ENCODE measurements around the gene WDR47. TPM values are rescaled to one million over a fixed set of nuclear protein-coding genes. Genes with fewer than 3 reads are reported as not detected.
"Not testable (repeated sequence)": the region's sequence is repeated elsewhere in the genome, so short reads cannot be mapped to it uniquely, and the experiment has no call there.

Gene WDR47
- total RNA-seq, 1 experiment from 2014 or later: 6.6 TPM

DNA sequence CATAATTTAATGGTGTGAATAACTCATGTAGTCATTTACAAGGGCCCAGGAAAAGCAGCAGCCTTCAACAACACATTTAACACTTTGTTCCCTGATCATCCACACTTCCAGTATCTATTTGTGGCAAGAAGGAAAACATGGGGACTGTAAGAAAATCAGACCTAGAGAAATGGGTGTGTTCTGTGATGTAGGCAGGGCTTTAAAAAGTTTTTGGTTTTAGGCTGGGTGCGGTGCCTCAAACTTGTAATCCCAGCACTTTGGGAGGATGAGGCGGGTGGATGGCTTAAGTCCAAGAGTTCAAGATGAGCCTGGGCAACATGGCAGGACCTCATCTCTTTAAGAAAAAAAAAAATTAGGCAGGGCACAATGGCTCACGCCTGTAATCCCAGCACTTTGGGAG is 14.2 kb upstream of the WDR47 start:
- TF ChIP-seq, protein P1, sequence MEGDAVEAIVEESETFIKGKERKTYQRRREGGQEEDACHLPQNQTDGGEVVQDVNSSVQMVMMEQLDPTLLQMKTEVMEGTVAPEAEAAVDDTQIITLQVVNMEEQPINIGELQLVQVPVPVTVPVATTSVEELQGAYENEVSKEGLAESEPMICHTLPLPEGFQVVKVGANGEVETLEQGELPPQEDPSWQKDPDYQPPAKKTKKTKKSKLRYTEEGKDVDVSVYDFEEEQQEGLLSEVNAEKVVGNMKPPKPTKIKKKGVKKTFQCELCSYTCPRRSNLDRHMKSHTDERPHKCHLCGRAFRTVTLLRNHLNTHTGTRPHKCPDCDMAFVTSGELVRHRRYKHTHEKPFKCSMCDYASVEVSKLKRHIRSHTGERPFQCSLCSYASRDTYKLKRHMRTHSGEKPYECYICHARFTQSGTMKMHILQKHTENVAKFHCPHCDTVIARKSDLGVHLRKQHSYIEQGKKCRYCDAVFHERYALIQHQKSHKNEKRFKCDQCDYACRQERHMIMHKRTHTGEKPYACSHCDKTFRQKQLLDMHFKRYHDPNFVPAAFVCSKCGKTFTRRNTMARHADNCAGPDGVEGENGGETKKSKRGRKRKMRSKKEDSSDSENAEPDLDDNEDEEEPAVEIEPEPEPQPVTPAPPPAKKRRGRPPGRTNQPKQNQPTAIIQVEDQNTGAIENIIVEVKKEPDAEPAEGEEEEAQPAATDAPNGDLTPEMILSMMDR (conservative IDR thresholded peaks at IDR 0.05): no peak
- Mint-ChIP-seq H3K4me1 (no peaks in the 10 kb centered on the region), H3K36me3 (ENCODE audit: insufficient read depth in 1 of 3, low read depth in 3 of 3) (no peaks in the 10 kb centered on the region), H3K27ac (no peak overlapping the region), H3K27me3 (ENCODE audit: low read depth) (no peaks in the 10 kb centered on the region), H3K9me3 (peaks cover 4 to 5% of the 10 kb centered on the region in 2 experiments; a peak in 4 of 5 replicates), H3K4me3 (no peak overlapping the region)
- no peak overlapping the region for H2BK12ac ChIP-seq (ENCODE audit: insufficient read length, low read depth, low read length)
- H3K9me3 ChIP-seq (ENCODE audit: control insufficient read depth, low read depth, low read length): no peaks in the 10 kb centered on the region
- no peak overlapping the region for H2BK20ac ChIP-seq (ENCODE audit: low read depth, low read length, poor library complexity, severe bottlenecking)
- no peak overlapping the region for H3K23ac ChIP-seq (ENCODE audit: insufficient read length, low read depth, low read length)
- H4K91ac ChIP-seq (ENCODE audit: insufficient read length, low read depth, low read length): no peak overlapping the region
- no peak overlapping the region for H4K8ac ChIP-seq (replicated peaks; ENCODE audit: insufficient read length, low read depth, low read length)
- no peaks in the 10 kb centered on the region for H3K79me2 ChIP-seq (ENCODE audit: insufficient read depth, low read length)
- no peak overlapping the region for H2AK5ac ChIP-seq (ENCODE audit: insufficient read length, low read length)
- H3K4me1 ChIP-seq (ENCODE audit: insufficient read depth, low read length): no peaks in the 10 kb centered on the region
- H2BK5ac ChIP-seq (ENCODE audit: insufficient read length, low read length): no peak overlapping the region
- H3K27ac ChIP-seq (ENCODE audit: insufficient read length, low read depth, low read length): no peak overlapping the region
- no peaks in the 10 kb centered on the region for H3K23me2 ChIP-seq (ENCODE audit: insufficient read length, low read depth, low read length, poor library complexity, severe bottlenecking)
- H4K20me1 ChIP-seq (ENCODE audit: control insufficient read depth, insufficient read depth, insufficient read length): no peaks in the 10 kb centered on the region
- no peak overlapping the region for H3K14ac ChIP-seq (ENCODE audit: insufficient read depth, low read length)
- no peak overlapping the region for H3K4ac ChIP-seq (ENCODE audit: low read depth, low read length)
- no peak overlapping the region for H3K4me2 ChIP-seq (ENCODE audit: insufficient read depth, insufficient read length, low read length)
- H3K9ac ChIP-seq (ENCODE audit: extremely low read depth, insufficient read length, low read length): no peak overlapping the region
- no peak overlapping the region for H2AFZ ChIP-seq (ENCODE audit: low read length)
- H3K79me1 ChIP-seq (ENCODE audit: insufficient read depth, low read depth, low read length, poor library complexity, severe bottlenecking): no peaks in the 10 kb centered on the region
- H4K5ac ChIP-seq (ENCODE audit: insufficient read length, low read depth, low read length): no peak overlapping the region
- no peak overlapping the region for H2BK120ac ChIP-seq (ENCODE audit: low read depth, low read length, poor library complexity, severe bottlenecking)
- no peak for DNase-seq
- H2BK15ac ChIP-seq (ENCODE audit: low read depth, low read length): no peak overlapping the region
- H3K27me3 ChIP-seq (ENCODE audit: insufficient read depth, low read length): no peaks in the 10 kb centered on the region
- no peak overlapping the region for H3K18ac ChIP-seq (ENCODE audit: insufficient read length, low read depth, low read length)
- no peak overlapping the region for H3T11ph ChIP-seq (ENCODE audit: low read length)
- no CpG with 5 or more reads among the region's 3 CpGs for WGBS (ENCODE audit: extremely low coverage, insufficient read length, low lambda C conversion rate)
- H3K56ac ChIP-seq (ENCODE audit: insufficient read length, low read depth, low read length): no peak overlapping the region

DNA sequence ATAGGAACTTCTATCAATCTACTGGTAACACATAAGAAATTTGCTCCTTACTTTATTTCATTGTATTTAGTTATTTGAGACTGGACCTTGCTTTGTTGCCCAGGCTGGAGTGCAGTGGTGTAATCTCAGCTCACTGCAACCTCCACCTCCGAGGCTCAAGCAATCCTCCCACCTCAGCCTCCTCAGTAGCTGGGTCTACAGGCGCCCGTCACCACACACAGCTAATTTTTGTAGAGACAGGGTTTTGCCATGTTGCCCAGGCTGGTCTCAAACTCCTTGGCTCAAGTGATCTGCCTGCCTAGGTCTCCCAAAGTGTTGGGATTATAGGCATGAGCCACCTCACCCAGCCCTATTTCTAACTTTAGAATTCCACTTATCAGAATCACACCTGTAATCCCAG is 10.2 kb upstream of the WDR47 start:
- not testable (repeated sequence) for DNase-seq, H3K4me3 Mint-ChIP-seq
- no CpG with 5 or more reads among the region's 3 CpGs for WGBS (ENCODE audit: extremely low coverage, insufficient read length, low lambda C conversion rate)

More for the DNA sequence above, 10.2 kb upstream of the WDR47 start:
- not testable (repeated sequence) for H2BK5ac ChIP-seq (ENCODE audit: insufficient read length, low read length); H3K4me1 ChIP-seq (ENCODE audit: insufficient read depth, low read length); H3K4me1 Mint-ChIP-seq; H2BK20ac ChIP-seq (ENCODE audit: low read depth, low read length, poor library complexity, severe bottlenecking); H3K9ac ChIP-seq (ENCODE audit: extremely low read depth, insufficient read length, low read length); H4K8ac ChIP-seq (replicated peaks; ENCODE audit: insufficient read length, low read depth, low read length); H3K14ac ChIP-seq (ENCODE audit: insufficient read depth, low read length); H3K27ac ChIP-seq (ENCODE audit: insufficient read length, low read depth, low read length); H2BK120ac ChIP-seq (ENCODE audit: low read depth, low read length, poor library complexity, severe bottlenecking); H3K4me2 ChIP-seq (ENCODE audit: insufficient read depth, insufficient read length, low read length); H3K79me1 ChIP-seq (ENCODE audit: insufficient read depth, low read depth, low read length, poor library complexity, severe bottlenecking); H3K56ac ChIP-seq (ENCODE audit: insufficient read length, low read depth, low read length); H3K79me2 ChIP-seq (ENCODE audit: insufficient read depth, low read length); H3K4ac ChIP-seq (ENCODE audit: low read depth, low read length); H3K9me3 ChIP-seq (ENCODE audit: control insufficient read depth, low read depth, low read length); H3K36me3 Mint-ChIP-seq (ENCODE audit: insufficient read depth in 1 of 3, low read depth in 3 of 3); H3K18ac ChIP-seq (ENCODE audit: insufficient read length, low read depth, low read length); H4K91ac ChIP-seq (ENCODE audit: insufficient read length, low read depth, low read length); H3K27me3 ChIP-seq (ENCODE audit: insufficient read depth, low read length); H4K20me1 ChIP-seq (ENCODE audit: control insufficient read depth, insufficient read depth, insufficient read length); H3T11ph ChIP-seq (ENCODE audit: low read length); H2BK15ac ChIP-seq (ENCODE audit: low read depth, low read length); H2AK5ac ChIP-seq (ENCODE audit: insufficient read length, low read length); H3K9me3 Mint-ChIP-seq; H3K23me2 ChIP-seq (ENCODE audit: insufficient read length, low read depth, low read length, poor library complexity, severe bottlenecking); H3K27me3 Mint-ChIP-seq (ENCODE audit: low read depth); H4K5ac ChIP-seq (ENCODE audit: insufficient read length, low read depth, low read length); H2AFZ ChIP-seq (ENCODE audit: low read length); H2BK12ac ChIP-seq (ENCODE audit: insufficient read length, low read depth, low read length); H3K23ac ChIP-seq (ENCODE audit: insufficient read length, low read depth, low read length); H3K27ac Mint-ChIP-seq
